Right atrium auricular region (tissue), 2 donors: ENCODE measurements around the gene MOB2. TPM values are rescaled to one million over a fixed set of nuclear protein-coding genes. Genes with fewer than 3 reads are reported as not detected.

Experiments
- DNase-seq: peaks from one replicate; pipeline ENCODE4 v3.0.0-alpha.2; 2019; ENCODE audit warnings: low spot score
- H3K27ac ChIP-seq, 2 donors: fragments of 200-600 bp; sonication (generic); 1 replicate in 1 of 2; 2 replicates in 1 of 2; pipeline ENCODE4 v1.5.1; 2016 to 2019
- H3K27me3 ChIP-seq, 2 donors: fragments of 200-600 bp; sonication (generic); one replicate each; pipeline versions ENCODE4 v1.5.1 to v1.6.0; 2017 to 2019
- H3K36me3 ChIP-seq: fragments of 200-600 bp; sonication (generic); one replicate; pipeline ENCODE4 v1.5.1; 2016
- H3K4me1 ChIP-seq, 2 donors: fragments of 200-600 bp; sonication (generic); one replicate each; pipeline versions ENCODE4 v1.5.1 to v1.6.0; 2017 to 2019
- H3K4me3 ChIP-seq, 2 donors: fragments of 200-600 bp; sonication (generic); 1 replicate in 1 of 2; 2 replicates in 1 of 2; pipeline ENCODE4 v1.5.1; 2017 to 2019; ENCODE audit warnings: mild to moderate bottlenecking in 1 of 2, moderate library complexity in 1 of 2
- H3K9me3 ChIP-seq, 2 donors: fragments of 200-600 bp; sonication (generic); one replicate each; pipeline ENCODE4 v1.5.1; 2019
- CTCF ChIP-seq, 2 donors: fragments of 200-600 bp; sonication (generic); IDR thresholded peaks; one replicate each; pipeline ENCODE4 v1.5.1; 2019; ENCODE audit warnings: antibody characterized with exemption in 2 of 2
- total RNA-seq, 2 donors: library from RNA; depleted of rRNA; stranded (reverse); fragments of >200 nt; gene quantifications; one replicate each; pipeline ENCODE4 v1.1.0, GENCODE V29; 2016

The MOB2 gene
- total RNA-seq, 2 donors from 2014 or later = 22.0 to 27.9 TPM

DNA sequence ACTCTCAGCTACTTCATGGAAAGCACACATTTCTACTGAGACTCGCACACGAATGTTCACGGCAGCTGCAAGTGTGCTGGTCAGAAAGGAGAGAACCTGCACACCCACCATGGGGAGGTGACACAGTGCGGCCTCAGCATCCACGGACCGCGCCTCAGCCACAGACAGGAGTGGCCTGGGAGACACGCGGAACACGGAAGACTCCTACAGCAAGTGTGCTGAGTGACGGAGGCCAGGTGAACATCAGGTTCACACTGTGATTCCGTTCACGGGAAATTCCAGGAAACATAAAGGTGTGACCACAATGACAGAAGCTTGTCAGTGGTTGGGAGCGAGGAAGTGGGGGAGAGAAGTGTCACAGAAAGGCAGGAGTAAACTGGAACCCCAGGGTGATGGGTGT, 13.3 kb upstream of the MOB2 start:
- no peak overlapping the region for H3K4me3 ChIP-seq
- H3K27ac ChIP-seq = no peak overlapping the region
- H3K27me3 ChIP-seq = no peaks in the 10 kb centered on the region
- H3K36me3 ChIP-seq = no peaks in the 10 kb centered on the region
- DNase-seq = no peak
- no peak for TF ChIP-seq CTCF (IDR thresholded peaks at IDR 0.05)
- H3K4me1 ChIP-seq = peaks cover 0 to 63% of the 10 kb centered on the region in 2 donors
- H3K9me3 ChIP-seq = no peaks in the 10 kb centered on the region

DNA sequence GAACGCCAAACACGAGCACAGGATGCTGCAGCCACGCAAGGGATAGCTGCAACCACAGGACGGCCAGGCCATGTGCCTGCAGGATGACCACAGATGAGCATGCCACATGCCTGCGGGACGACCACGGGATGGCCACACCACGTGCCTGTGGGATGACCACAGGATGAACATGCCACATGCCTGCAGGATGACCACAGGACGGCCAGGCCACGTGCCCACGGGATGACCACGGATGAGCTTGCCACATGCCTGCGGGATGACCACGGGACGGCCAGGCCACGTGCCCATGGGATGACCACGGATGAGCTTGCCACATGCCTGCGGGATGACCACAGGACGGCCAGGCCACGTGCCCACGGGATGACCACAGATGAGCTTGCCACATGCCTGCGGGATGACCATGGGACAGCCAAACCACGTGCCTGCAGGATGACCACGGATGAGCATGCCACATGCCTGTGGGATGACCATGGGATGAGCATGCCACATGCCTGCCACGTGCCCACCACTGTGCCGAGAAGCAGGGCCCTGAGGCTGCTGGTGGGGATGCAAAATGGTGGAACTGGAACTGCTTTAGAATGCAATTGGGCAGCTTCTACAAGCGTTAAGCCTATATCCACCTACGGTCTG, 12.8 kb upstream of the MOB2 start:
- H3K4me1 ChIP-seq = peaks cover 0 to 58% of the 10 kb centered on the region in 2 donors
- no peak for DNase-seq
- no peak for TF ChIP-seq CTCF (IDR thresholded peaks at IDR 0.05)
- H3K27me3 ChIP-seq = no peaks in the 10 kb centered on the region
- H3K4me3 ChIP-seq = no peak overlapping the region
- H3K36me3 ChIP-seq = no peaks in the 10 kb centered on the region
- no peak overlapping the region for H3K27ac ChIP-seq
- H3K9me3 ChIP-seq = no peaks in the 10 kb centered on the region

DNA sequence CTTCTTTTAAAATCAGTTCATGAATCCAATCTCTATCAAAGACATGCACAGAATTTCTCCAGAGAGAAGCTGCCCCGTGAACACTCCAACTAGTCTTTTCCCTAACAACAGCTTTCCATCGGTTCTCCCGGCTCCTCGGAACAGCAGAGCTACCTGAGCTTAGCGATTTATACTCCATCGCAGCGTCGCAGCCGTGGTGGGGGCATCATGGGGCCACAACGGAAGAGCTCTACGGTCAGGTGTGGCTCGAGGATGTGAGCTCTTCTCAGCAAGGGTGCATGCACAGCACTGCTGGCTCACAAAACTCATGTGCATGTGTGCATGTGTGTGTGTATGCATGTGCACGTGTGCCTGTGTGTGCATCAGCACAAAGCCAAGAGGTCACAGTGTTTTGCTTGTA, 11.7 kb upstream of the MOB2 start:
- DNase-seq = no peak
- Histone ChIP-seq H3K9me3 (no peaks in the 10 kb centered on the region), H3K27ac (no peak overlapping the region), H3K4me1 (peaks cover 0 to 47% of the 10 kb centered on the region in 2 donors), H3K27me3 (no peaks in the 10 kb centered on the region), H3K4me3 (no peak overlapping the region), H3K36me3 (no peaks in the 10 kb centered on the region)
- TF ChIP-seq CTCF (IDR thresholded peaks at IDR 0.05) = no peak

DNA sequence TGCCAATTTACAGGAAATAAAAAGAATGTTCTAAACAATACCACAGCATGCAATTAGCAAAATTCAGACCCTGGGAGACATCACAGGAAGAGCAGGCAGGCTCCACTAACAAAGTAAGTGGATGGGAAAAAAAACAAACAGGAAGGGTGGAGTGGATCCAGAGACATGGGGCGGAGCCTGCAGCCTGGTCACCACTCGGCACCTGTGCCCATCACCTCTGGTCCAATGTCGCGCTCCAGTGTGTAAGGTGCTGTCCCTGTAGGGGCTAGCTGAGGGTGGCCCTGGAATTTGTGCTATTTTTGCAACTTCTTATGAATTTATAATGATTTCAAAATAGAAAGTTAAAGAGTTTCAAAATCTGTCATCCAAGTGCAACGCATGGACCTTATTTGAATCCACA, 11.0 kb upstream of the MOB2 start:
- Histone ChIP-seq H3K27me3 (no peaks in the 10 kb centered on the region), H3K27ac (no peak overlapping the region), H3K4me1 (peaks cover 0 to 40% of the 10 kb centered on the region in 2 donors), H3K36me3 (no peaks in the 10 kb centered on the region), H3K4me3 (no peak overlapping the region), H3K9me3 (no peaks in the 10 kb centered on the region)
- DNase-seq = no peak
- no peak for TF ChIP-seq CTCF (IDR thresholded peaks at IDR 0.05)

- no peaks in the 10 kb centered on the region for H3K9me3 ChIP-seq
- no peak overlapping the region for H3K27ac ChIP-seq
- DNase-seq = no peak
- TF ChIP-seq CTCF (IDR thresholded peaks at IDR 0.05) = no peak
- no peaks in the 10 kb centered on the region for H3K36me3 ChIP-seq
- H3K4me1 ChIP-seq = peaks cover 0 to 32% of the 10 kb centered on the region in 2 donors
- H3K4me3 ChIP-seq = no peak overlapping the region
- H3K27me3 ChIP-seq = no peaks in the 10 kb centered on the region
Observed at GRCh38 chr11:1496761-1497095, 10.1 kb upstream of the MOB2 start.

DNA sequence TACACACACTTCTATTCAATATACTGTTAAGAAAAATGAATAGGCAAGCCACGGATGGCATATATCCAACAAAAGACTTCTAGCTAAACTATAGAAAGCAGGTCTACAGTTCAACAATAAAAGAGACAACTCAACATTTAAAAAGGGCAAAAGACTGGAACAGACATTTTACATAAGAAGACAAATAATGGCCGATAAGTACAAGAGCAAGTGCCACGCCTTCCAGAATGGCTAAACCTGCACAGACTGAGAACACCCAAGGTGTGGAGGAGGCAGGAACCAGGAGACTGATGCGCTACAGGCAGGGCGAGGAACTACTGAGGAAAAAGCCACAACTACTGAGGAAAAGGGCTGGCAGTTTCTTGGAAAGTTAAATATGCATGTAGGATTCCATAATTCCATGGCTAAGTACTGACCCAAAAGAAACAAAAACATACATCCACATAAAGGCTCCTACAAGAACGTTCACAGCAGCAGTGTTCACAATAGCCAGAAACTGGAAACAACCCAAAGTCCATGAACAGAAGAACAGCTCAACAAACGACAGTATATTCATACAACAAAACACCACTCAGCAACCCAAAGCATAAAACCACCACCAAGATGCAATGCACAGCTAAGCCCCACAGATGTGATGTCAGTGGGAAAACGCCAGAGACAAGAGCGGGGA, 9.6 kb upstream of the MOB2 start:
- TF ChIP-seq CTCF (IDR thresholded peaks at IDR 0.05) = no peak
- no peak for DNase-seq
- Histone ChIP-seq H3K27me3 (no peaks in the 10 kb centered on the region), H3K36me3 (no peaks in the 10 kb centered on the region), H3K4me1 (peaks cover 0 to 27% of the 10 kb centered on the region in 2 donors), H3K27ac (no peak overlapping the region), H3K9me3 (no peaks in the 10 kb centered on the region), H3K4me3 (no peak overlapping the region)
